SK-N-SH (cell line): Measurements from ENCODE around the gene MANSC4. TPM values are rescaled to one million over a fixed set of nuclear protein-coding genes. Genes with fewer than 3 reads are reported as not detected.

ENCODE experiments used
- CTCF ChIA-PET: fragments of 300-600, 350-600 bp; formaldehyde crosslinking; extraction: SDS; loops from one replicate; lab custom pipeline; 2021; lab: Yijun Ruan, JAX
- POLR2A ChIA-PET: fragments of 350-600 bp; sonication (Branson Sonifier 250); formaldehyde crosslinking; extraction: SDS; loops from one replicate; lab custom pipeline; 2020; ENCODE audit warnings: antibody characterized with exemption, inconsistent platforms; lab: Yijun Ruan, JAX
- DNase-seq: peaks from one replicate; pipeline ENCODE4 v3.0.0; 2012
- H2AFZ ChIP-seq: fragments of 200-600 bp; sonication (generic); 2 replicates; pipeline ENCODE4 v1.8.1; 2016; ENCODE audit warnings: antibody characterized with exemption, mild to moderate bottlenecking, low read depth
- H3F3A ChIP-seq: fragments of 200-600 bp; sonication (generic); replicated peaks from 2 replicates; pipeline ENCODE3; 2016; ENCODE audit warnings: antibody characterized with exemption, mild to moderate bottlenecking; ENCODE audit not compliant: insufficient read depth
- H3K27ac ChIP-seq, 2 experiments: fragments of 200-500 bp in 1 of 2; fragments of 200-600 bp in 1 of 2; sonication (Bioruptor generic) in 1 of 2; sonication (generic), shearing (Covaris generic) in 1 of 2; 2 replicates each; pipeline versions ENCODE4 v1.5.1 to v1.6.1; 2014 to 2016; ENCODE audit warnings: low read depth in 2 of 2, inconsistent platforms in 1 of 2, low read length in 1 of 2, mild to moderate bottlenecking in 1 of 2, mixed read lengths in 1 of 2
- H3K27me3 ChIP-seq: fragments of 200-600 bp; sonication (generic), shearing (Covaris generic); 2 replicates; pipeline ENCODE4 v1.6.1; 2016; ENCODE audit warnings: mixed run types; ENCODE audit not compliant: insufficient read depth
- H3K36me3 ChIP-seq, 2 experiments: fragments of 200-500 bp in 1 of 2; fragments of 200-600 bp in 1 of 2; sonication (Bioruptor generic) in 1 of 2; sonication (generic) in 1 of 2; replicated peaks in 1 of 2; 2 replicates each; pipeline versions ENCODE3 to v1.5.1; 2014 to 2016; ENCODE audit warnings: low read length in 1 of 2, mild to moderate bottlenecking in 1 of 2; ENCODE audit not compliant: insufficient read depth in 2 of 2, control insufficient read depth in 1 of 2
- H3K4me1 ChIP-seq, 2 experiments: fragments of 200-500 bp in 1 of 2; fragments of 200-600 bp in 1 of 2; sonication (Bioruptor generic) in 1 of 2; sonication (generic), shearing (Covaris generic) in 1 of 2; 2 replicates each; pipeline versions ENCODE4 v1.5.1 to v1.6.1; 2014 to 2016; ENCODE audit warnings: low read depth in 1 of 2, low read length in 1 of 2, mixed run types in 1 of 2; ENCODE audit not compliant: insufficient read depth in 2 of 2, control insufficient read depth in 1 of 2
- H3K4me2 ChIP-seq: fragments of 200-600 bp; sonication (generic), shearing (Covaris generic); 2 replicates; pipeline ENCODE4 v1.6.1; 2017; ENCODE audit warnings: mixed run types
- H3K4me3 ChIP-seq, 2 experiments: fragments of 200-500 bp in 1 of 2; fragments of 200-600 bp in 1 of 2; sonication (Bioruptor generic) in 1 of 2; sonication (generic), shearing (Covaris generic) in 1 of 2; 2 replicates each; pipeline versions ENCODE4 v1.5.1 to v1.8.1; 2014 to 2016; ENCODE audit warnings: low read depth in 2 of 2, inconsistent platforms in 1 of 2, low read length in 1 of 2, mild to moderate bottlenecking in 1 of 2, mixed read lengths in 1 of 2, moderate library complexity in 1 of 2
- H3K79me2 ChIP-seq: fragments of 200-600 bp; sonication (generic); 2 replicates; pipeline ENCODE4 v1.8.1; 2017; ENCODE audit warnings: mild to moderate bottlenecking; ENCODE audit not compliant: insufficient read depth
- H3K9ac ChIP-seq: fragments of 200-600 bp; sonication (generic); 2 replicates; pipeline ENCODE4 v1.6.1; 2017; ENCODE audit warnings: mixed run types
- H3K9me2 ChIP-seq: fragments of 200-600 bp; sonication (generic); 2 replicates; pipeline ENCODE4 v1.6.1; 2017; ENCODE audit warnings: mixed run types
- H3K9me3 ChIP-seq: fragments of 200-600 bp; sonication (generic); 2 replicates; pipeline ENCODE4 v1.6.1; 2017; ENCODE audit warnings: mixed run types, mild to moderate bottlenecking, moderate library complexity
- H4K20me1 ChIP-seq: fragments of 200-600 bp; sonication (generic); 2 replicates; pipeline ENCODE4 v1.6.1; 2017; ENCODE audit warnings: mild to moderate bottlenecking, mixed run types; ENCODE audit not compliant: insufficient read depth
- ELF1 ChIP-seq: IDR thresholded peaks from 2 replicates; pipeline ENCODE4 v1.4.0; 2012
- MEF2A ChIP-seq: IDR thresholded peaks from 2 replicates; pipeline ENCODE4 v1.4.0; 2012; ENCODE audit warnings: low read depth, borderline replicate concordance
- MXI1 ChIP-seq: IDR thresholded peaks from 2 replicates; pipeline ENCODE4 v1.6.1; 2012; ENCODE audit warnings: mild to moderate bottlenecking, low read depth, low read length, improper control_type of control experiment
- TCF12 ChIP-seq: IDR thresholded peaks from 2 replicates; pipeline ENCODE4 v1.4.0; 2012
- WGBS: methylation state at CpG from one replicate; pipeline ENCODE4 v1.1.6; 2017; ENCODE audit warnings: low lambda C conversion rate; 5-methylcytosine and 5-hydroxymethylcytosine counted together
- polyA plus RNA-seq, 3 experiments: library from polyadenylated mRNA; depleted of rRNA; stranded (reverse); fragments of >200 nt; gene quantifications; 2 replicates each; pipeline ENCODE4 v1.2.3, GENCODE V29; 2012
- TF ChIP-seq, protein P1 (sequence below): IDR thresholded peaks from 2 replicates; pipeline ENCODE4; 2012
- TF ChIP-seq, protein P2 (sequence below): IDR thresholded peaks from 2 replicates; pipeline ENCODE4 v1.6.1; 2012; ENCODE audit warnings: mild to moderate bottlenecking, low read depth, low read length, moderate library complexity
- TF ChIP-seq, protein P3 (sequence below): fragments of 150-350 bp; IDR thresholded peaks from 2 replicates; pipeline ENCODE4 v1.6.1; 2017; ENCODE audit warnings: antibody characterized with exemption, low read length, low read depth, borderline replicate concordance
- TF ChIP-seq, protein P4 (sequence below): fragments of 150-350 bp; IDR thresholded peaks from 2 replicates; pipeline ENCODE4 v1.6.1; 2016; ENCODE audit warnings: mild to moderate bottlenecking, low read depth, low read length

MANSC4 gene
- polyA plus RNA-seq, 1 of the 3 experiments (the other 2 are of a cell fraction), result not detected

DNA sequence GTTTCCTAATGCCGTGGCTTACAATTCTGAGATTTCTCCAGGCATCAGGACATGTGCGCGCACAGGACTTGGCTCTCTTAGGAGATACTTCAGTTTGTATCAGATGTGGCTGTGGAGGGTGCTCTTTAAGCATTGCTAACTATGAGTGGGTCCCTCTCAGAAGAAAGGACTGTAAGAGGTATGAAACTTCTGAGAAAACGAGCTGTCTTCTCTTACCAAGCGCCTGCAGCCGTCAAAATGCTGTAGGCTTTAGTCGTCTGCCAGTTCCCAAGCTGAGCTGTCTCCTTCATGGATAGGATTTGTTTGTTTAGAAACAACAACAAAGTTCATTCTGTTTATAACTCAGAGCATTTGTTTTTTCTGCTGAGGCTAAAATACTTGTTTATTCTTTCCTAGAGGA is 16.1 kb upstream of the MANSC4 start:
- H3F3A ChIP-seq, result no peaks in the 10 kb centered on the region
- TF ChIP-seq, protein P1, sequence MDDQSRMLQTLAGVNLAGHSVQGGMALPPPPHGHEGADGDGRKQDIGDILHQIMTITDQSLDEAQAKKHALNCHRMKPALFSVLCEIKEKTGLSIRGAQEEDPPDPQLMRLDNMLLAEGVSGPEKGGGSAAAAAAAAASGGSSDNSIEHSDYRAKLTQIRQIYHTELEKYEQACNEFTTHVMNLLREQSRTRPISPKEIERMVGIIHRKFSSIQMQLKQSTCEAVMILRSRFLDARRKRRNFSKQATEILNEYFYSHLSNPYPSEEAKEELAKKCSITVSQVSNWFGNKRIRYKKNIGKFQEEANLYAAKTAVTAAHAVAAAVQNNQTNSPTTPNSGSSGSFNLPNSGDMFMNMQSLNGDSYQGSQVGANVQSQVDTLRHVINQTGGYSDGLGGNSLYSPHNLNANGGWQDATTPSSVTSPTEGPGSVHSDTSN, result no peak
- TF ChIP-seq ELF1 (no peak), MXI1 (no peak), MEF2A (no peak), TCF12 (no peak)
- TF ChIP-seq, protein P2, sequence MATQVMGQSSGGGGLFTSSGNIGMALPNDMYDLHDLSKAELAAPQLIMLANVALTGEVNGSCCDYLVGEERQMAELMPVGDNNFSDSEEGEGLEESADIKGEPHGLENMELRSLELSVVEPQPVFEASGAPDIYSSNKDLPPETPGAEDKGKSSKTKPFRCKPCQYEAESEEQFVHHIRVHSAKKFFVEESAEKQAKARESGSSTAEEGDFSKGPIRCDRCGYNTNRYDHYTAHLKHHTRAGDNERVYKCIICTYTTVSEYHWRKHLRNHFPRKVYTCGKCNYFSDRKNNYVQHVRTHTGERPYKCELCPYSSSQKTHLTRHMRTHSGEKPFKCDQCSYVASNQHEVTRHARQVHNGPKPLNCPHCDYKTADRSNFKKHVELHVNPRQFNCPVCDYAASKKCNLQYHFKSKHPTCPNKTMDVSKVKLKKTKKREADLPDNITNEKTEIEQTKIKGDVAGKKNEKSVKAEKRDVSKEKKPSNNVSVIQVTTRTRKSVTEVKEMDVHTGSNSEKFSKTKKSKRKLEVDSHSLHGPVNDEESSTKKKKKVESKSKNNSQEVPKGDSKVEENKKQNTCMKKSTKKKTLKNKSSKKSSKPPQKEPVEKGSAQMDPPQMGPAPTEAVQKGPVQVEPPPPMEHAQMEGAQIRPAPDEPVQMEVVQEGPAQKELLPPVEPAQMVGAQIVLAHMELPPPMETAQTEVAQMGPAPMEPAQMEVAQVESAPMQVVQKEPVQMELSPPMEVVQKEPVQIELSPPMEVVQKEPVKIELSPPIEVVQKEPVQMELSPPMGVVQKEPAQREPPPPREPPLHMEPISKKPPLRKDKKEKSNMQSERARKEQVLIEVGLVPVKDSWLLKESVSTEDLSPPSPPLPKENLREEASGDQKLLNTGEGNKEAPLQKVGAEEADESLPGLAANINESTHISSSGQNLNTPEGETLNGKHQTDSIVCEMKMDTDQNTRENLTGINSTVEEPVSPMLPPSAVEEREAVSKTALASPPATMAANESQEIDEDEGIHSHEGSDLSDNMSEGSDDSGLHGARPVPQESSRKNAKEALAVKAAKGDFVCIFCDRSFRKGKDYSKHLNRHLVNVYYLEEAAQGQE, result no peak
- TF ChIP-seq, protein P3, sequence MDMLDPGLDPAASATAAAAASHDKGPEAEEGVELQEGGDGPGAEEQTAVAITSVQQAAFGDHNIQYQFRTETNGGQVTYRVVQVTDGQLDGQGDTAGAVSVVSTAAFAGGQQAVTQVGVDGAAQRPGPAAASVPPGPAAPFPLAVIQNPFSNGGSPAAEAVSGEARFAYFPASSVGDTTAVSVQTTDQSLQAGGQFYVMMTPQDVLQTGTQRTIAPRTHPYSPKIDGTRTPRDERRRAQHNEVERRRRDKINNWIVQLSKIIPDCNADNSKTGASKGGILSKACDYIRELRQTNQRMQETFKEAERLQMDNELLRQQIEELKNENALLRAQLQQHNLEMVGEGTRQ, result no peak
- TF ChIP-seq, protein P4, sequence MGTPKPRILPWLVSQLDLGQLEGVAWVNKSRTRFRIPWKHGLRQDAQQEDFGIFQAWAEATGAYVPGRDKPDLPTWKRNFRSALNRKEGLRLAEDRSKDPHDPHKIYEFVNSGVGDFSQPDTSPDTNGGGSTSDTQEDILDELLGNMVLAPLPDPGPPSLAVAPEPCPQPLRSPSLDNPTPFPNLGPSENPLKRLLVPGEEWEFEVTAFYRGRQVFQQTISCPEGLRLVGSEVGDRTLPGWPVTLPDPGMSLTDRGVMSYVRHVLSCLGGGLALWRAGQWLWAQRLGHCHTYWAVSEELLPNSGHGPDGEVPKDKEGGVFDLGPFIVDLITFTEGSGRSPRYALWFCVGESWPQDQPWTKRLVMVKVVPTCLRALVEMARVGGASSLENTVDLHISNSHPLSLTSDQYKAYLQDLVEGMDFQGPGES, result no peak
- CTCF ChIA-PET, result interaction anchor here (1.2 to 1.4 kb wide), 3 partner anchors 24 to 63 kb away, joined by 3 to 5 read pairs (median 3); no protein-coding TSS in a partner anchor
- H3K9me2 ChIP-seq, result no peaks in the 10 kb centered on the region
- H2AFZ ChIP-seq, result no peak overlapping the region
- H3K4me2 ChIP-seq, result no peak overlapping the region
- H3K9me3 ChIP-seq, result no peaks in the 10 kb centered on the region
- H3K27ac ChIP-seq, result no peak overlapping the region
- H3K79me2 ChIP-seq, result peaks cover 25% of the 10 kb centered on the region; the same call in 1 of the 2 replicates
- H3K4me3 ChIP-seq, result no peak overlapping the region
- H3K4me1 ChIP-seq, result no peaks in the 10 kb centered on the region
- H3K9ac ChIP-seq, result no peak overlapping the region
- no peak for DNase-seq
- POLR2A ChIA-PET, result interaction anchor here (1.3 kb wide), 1 partner anchor 16 kb away, joined by 4 read pairs; the partner anchor contains the start of genes KLHL42 and MANSC4
- no peaks in the 10 kb centered on the region for H3K27me3 ChIP-seq
- 98% methylated on average over 7 of the region's 7 CpGs for WGBS
- peaks cover 43 to 76% of the 10 kb centered on the region in 2 experiments for H3K36me3 ChIP-seq
- no peaks in the 10 kb centered on the region for H4K20me1 ChIP-seq
